Lower leg skin (tissue), 3 donors: Measurements from ENCODE around the gene MTMR12.

Experiments
- CTCF ChIP-seq, 3 donors: fragments of 450-650 bp; IDR thresholded peaks; one replicate each; pipeline ENCODE4 v1.5.1; 2016; ENCODE audit warnings: antibody characterized with exemption in 3 of 3, mild to moderate bottlenecking in 3 of 3, moderate library complexity in 2 of 3
- POLR2A ChIP-seq, 2 donors: fragments of 450-650 bp; IDR thresholded peaks; one replicate each; pipeline ENCODE4 v1.6.1; 2016 to 2017; ENCODE audit warnings: antibody characterized with exemption in 2 of 2, mild to moderate bottlenecking in 1 of 2, moderate library complexity in 1 of 2

- TF ChIP-seq CTCF (IDR thresholded peaks at IDR 0.05) (no peak), POLR2A (IDR thresholded peaks at IDR 0.05) (no peak)
These were observed 10.1 kb upstream of the MTMR12 start for GRCh38 chr5:32322882-32323281.
